DND-41 (cell line): ENCODE results near the gene NDUFB2.

Experiments used
- ATAC-seq: fragments of 200-7000 bp; cut with Tn5 transposase; 3 replicates; pipeline ENCODE4 v1.9.1; 2021; ENCODE audit warnings: low read depth; ENCODE audit not compliant: insufficient read depth
- DNase-seq: peaks from one replicate; pipeline ENCODE4 v3.0.0-alpha.2; 2020
- H2AFZ ChIP-seq: 2 replicates; pipeline ENCODE4 v1.6.0; 2012; ENCODE audit warnings: low read depth, low read length
- H3K27ac ChIP-seq: 2 replicates; pipeline ENCODE4 v1.5.1; 2012; ENCODE audit warnings: low read length, inconsistent platforms
- H3K27me3 ChIP-seq: fragments of 200-600 bp; sonication (generic); 2 replicates; pipeline ENCODE4 v1.6.0; 2012; ENCODE audit warnings: low read length, mild to moderate bottlenecking, inconsistent platforms; ENCODE audit not compliant: insufficient read depth, poor library complexity
- H3K36me3 ChIP-seq: 2 replicates; pipeline ENCODE4 v1.5.1; 2012; ENCODE audit warnings: low read length, inconsistent platforms; ENCODE audit not compliant: insufficient read depth
- H3K4me1 ChIP-seq: 2 replicates; pipeline ENCODE4 v1.5.1; 2012; ENCODE audit warnings: mild to moderate bottlenecking, low read length; ENCODE audit not compliant: insufficient read depth
- H3K4me2 ChIP-seq: 2 replicates; pipeline ENCODE4 v1.6.0; 2012; ENCODE audit warnings: mild to moderate bottlenecking, moderate library complexity, low read length, inconsistent platforms; ENCODE audit not compliant: insufficient read depth
- H3K4me3 ChIP-seq, 2 experiments: fragments of 200-600 bp in 1 of 2; shearing (Covaris generic) in 1 of 2; 2 replicates each; pipeline ENCODE4 v1.5.1; 2012 to 2016; ENCODE audit warnings: inconsistent platforms in 2 of 2, low read length in 2 of 2, mild to moderate bottlenecking in 2 of 2, low read depth in 1 of 2, moderate library complexity in 1 of 2
- H3K79me2 ChIP-seq: 2 replicates; pipeline ENCODE4 v1.6.0; 2012; ENCODE audit warnings: low read length, inconsistent platforms; ENCODE audit not compliant: insufficient read depth
- H3K9ac ChIP-seq: 2 replicates; pipeline ENCODE4 v1.6.0; 2012; ENCODE audit warnings: low read depth, mild to moderate bottlenecking, inconsistent platforms, low read length, moderate library complexity
- H3K9me3 ChIP-seq: 2 replicates; pipeline ENCODE4 v1.5.1; 2012; ENCODE audit warnings: low read length, moderate library complexity, mild to moderate bottlenecking, inconsistent platforms; ENCODE audit not compliant: insufficient read depth, severe bottlenecking
- H4K20me1 ChIP-seq: 2 replicates; pipeline ENCODE4 v1.6.0; 2012; ENCODE audit warnings: low read length; ENCODE audit not compliant: insufficient read depth
- EZH2 ChIP-seq: IDR thresholded peaks from 3 replicates; pipeline ENCODE4 v1.6.1; 2012; ENCODE audit warnings: borderline replicate concordance, low read depth, mild to moderate bottlenecking, moderate library complexity, low read length, inconsistent platforms; ENCODE audit not compliant: severe bottlenecking
- TF ChIP-seq, protein P1 (sequence below): IDR thresholded peaks from 2 replicates; pipeline ENCODE4 v1.5.1; 2012; ENCODE audit warnings: borderline replicate concordance, low read length, moderate library complexity, mild to moderate bottlenecking; ENCODE audit not compliant: poor library complexity, severe bottlenecking; ENCODE audit errors: extremely low read depth

NDUFB2 gene

GRCh38 chr7:140694592-140694991 is 1.9 kb upstream of the NDUFB2 start:
- H4K20me1 ChIP-seq = peaks cover 18% of the 10 kb centered on the region; the same call in 1 of the 2 replicates
- H3K4me2 ChIP-seq = no peak overlapping the region
- ATAC-seq = no peak
- no peaks in the 10 kb centered on the region for H3K9me3 ChIP-seq
- H2AFZ ChIP-seq = no peak overlapping the region
- no peak overlapping the region for H3K27ac ChIP-seq
- no peak overlapping the region for H3K9ac ChIP-seq
- H3K79me2 ChIP-seq = peaks cover 28% of the 10 kb centered on the region
- peaks cover 37% of the 10 kb centered on the region for H3K36me3 ChIP-seq
- TF ChIP-seq, protein P1, sequence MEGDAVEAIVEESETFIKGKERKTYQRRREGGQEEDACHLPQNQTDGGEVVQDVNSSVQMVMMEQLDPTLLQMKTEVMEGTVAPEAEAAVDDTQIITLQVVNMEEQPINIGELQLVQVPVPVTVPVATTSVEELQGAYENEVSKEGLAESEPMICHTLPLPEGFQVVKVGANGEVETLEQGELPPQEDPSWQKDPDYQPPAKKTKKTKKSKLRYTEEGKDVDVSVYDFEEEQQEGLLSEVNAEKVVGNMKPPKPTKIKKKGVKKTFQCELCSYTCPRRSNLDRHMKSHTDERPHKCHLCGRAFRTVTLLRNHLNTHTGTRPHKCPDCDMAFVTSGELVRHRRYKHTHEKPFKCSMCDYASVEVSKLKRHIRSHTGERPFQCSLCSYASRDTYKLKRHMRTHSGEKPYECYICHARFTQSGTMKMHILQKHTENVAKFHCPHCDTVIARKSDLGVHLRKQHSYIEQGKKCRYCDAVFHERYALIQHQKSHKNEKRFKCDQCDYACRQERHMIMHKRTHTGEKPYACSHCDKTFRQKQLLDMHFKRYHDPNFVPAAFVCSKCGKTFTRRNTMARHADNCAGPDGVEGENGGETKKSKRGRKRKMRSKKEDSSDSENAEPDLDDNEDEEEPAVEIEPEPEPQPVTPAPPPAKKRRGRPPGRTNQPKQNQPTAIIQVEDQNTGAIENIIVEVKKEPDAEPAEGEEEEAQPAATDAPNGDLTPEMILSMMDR = no peak
- no peak for TF ChIP-seq EZH2
- no peak for DNase-seq
- H3K27me3 ChIP-seq = no peaks in the 10 kb centered on the region
- peaks cover 28% of the 10 kb centered on the region for H3K4me1 ChIP-seq
- H3K4me3 ChIP-seq = no peak overlapping the region

DNA sequence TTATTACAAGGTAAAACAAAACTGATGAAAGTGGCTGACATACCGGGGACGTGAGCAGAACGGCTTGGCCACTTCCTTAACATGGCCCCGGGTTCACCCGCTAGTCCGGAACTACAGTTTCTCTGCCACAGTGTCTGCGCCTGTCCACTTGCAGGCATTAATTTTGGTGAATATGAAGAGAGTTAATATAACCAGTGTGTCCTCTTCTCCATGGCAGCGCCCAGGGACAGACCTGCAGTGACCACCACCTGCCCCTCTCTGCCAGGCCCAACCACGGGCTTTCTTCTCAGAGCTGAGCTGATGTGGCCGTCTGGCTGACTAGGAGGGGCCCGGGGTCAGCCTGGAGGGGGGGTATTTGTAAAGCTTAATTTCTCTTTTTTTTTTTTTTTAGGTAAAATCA is 1.1 kb upstream of the NDUFB2 start:
- H4K20me1 ChIP-seq = peaks cover 22% of the 10 kb centered on the region; the same call in 1 of the 2 replicates
- no peak overlapping the region for H3K27ac ChIP-seq
- DNase-seq (no peak), ATAC-seq (no peak)
- H3K4me2 ChIP-seq = no peak overlapping the region
- H3K27me3 ChIP-seq = no peaks in the 10 kb centered on the region
- H3K36me3 ChIP-seq = peaks cover 33% of the 10 kb centered on the region
- H3K9me3 ChIP-seq = no peaks in the 10 kb centered on the region
- H3K79me2 ChIP-seq = peaks cover 36% of the 10 kb centered on the region
- no peak overlapping the region for H2AFZ ChIP-seq
- H3K9ac ChIP-seq = 0 out of 2 replicates have a peak overlapping the region, but pooled peaks have one; percentile 70
- TF ChIP-seq, protein P1 = no peak
- no peak for TF ChIP-seq EZH2
- no peak overlapping the region for H3K4me3 ChIP-seq
- H3K4me1 ChIP-seq = peaks cover 31% of the 10 kb centered on the region

- no peaks in the 10 kb centered on the region for H3K9me3 ChIP-seq
- H3K9ac ChIP-seq = peak overlapping the region; percentile 70
- H2AFZ ChIP-seq = peak overlapping the region; percentile 95
- H3K79me2 ChIP-seq = peaks cover 44% of the 10 kb centered on the region
- H3K4me3 ChIP-seq = peak overlapping the region; percentile 48 to 93; a peak in 3 of 4 replicates
- DNase-seq (peak; percentile 95), ATAC-seq (no peak)
- H3K27ac ChIP-seq = peak overlapping the region; percentile 75
- H3K36me3 ChIP-seq = peaks cover 33% of the 10 kb centered on the region
- peaks cover 22% of the 10 kb centered on the region; the same call in 1 of the 2 replicates for H4K20me1 ChIP-seq
- H3K4me2 ChIP-seq = peak overlapping the region; percentile 99
- TF ChIP-seq, protein P1 = no peak
- no peak for TF ChIP-seq EZH2
- peaks cover 31% of the 10 kb centered on the region for H3K4me1 ChIP-seq
- no peaks in the 10 kb centered on the region for H3K27me3 ChIP-seq
Observed at GRCh38 chr7:140696024-140696679, 356 bp upstream of the NDUFB2 start.
